ENCODE results near the gene RTKN2.

RTKN2 gene

GRCh38 chr10:62189131-62189530 is 79.5 kb downstream of the RTKN2 start:
- POLR2A ChIA-PET, result no interaction called here
- no CpG with 5 or more reads among the region's 1 CpG for WGBS (ENCODE audit: insufficient coverage)
- CTCF ChIA-PET, result no interaction called here

DNA sequence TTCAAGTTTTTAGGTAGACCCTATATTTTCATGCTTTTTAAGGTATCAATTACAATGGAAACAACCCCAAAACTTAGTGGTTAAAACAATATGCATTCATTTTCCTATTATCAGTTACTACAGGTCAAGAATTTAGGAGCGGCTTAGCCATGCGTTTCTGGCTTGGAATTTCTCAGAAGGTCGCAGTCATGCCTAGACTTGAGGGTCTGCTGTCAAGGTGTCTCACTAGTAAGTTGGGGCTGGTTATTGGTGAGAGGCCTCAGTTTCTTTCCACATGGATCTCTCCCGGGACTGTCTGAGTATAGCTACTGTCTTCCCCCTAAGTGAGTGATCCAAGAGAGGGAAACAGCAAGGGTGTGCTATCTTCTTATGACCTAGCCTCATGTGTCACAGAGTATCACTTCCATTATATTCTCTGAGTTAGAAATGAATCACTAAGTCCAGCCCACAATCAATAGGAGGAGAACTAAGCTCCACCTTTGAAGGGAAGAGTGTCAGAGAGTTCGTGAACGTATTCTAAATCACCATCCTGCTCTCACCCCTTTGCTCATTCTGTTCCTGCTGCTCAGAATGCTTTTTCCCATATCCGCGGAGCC is 80.5 kb downstream of the RTKN2 start:
- no peak overlapping the region for H3K27ac ChIP-seq (ENCODE audit: insufficient read depth in 1 of 2, low read depth in 1 of 2, low read length in 2 of 2, poor library complexity in 1 of 2, severe bottlenecking in 2 of 2)
- no peaks in the 10 kb centered on the region for H3K9me3 ChIP-seq (ENCODE audit: control extremely low read depth in 1 of 5, control insufficient read depth in 4 of 5, insufficient read depth in 2 of 5, low read depth in 1 of 5, low read length in 4 of 5)
- peaks cover 0 to 9% (median 4%) of the 10 kb centered on the region in 4 experiments for H3K4me1 ChIP-seq (ENCODE audit: control extremely low read depth in 1 of 4, control insufficient read depth in 4 of 4, insufficient read depth in 4 of 4, low read length in 3 of 4)
- H3K4me3 ChIP-seq (ENCODE audit: control insufficient read depth in 1 of 7, extremely low read depth in 1 of 7, insufficient read depth in 4 of 7, low read depth in 2 of 7, low read length in 6 of 7), result no peak overlapping the region
- ChIA-PET CTCF (no interaction called here), POLR2A (no interaction called here)
- no peaks in the 10 kb centered on the region for H3K27me3 ChIP-seq (replicated peaks in 2 of 5; ENCODE audit: control insufficient read depth in 4 of 5, insufficient read depth in 5 of 5, low read length in 4 of 5)
- no peak for DNase-seq
- WGBS (ENCODE audit: insufficient coverage), result 100% methylated on average over 2 of the region's 8 CpGs
- H3K36me3 ChIP-seq (ENCODE audit: control insufficient read depth in 4 of 4, insufficient read depth in 4 of 4, low read length in 3 of 4), result no peaks in the 10 kb centered on the region

More at GRCh38 chr10:62189131-62189530, 79.5 kb downstream of the RTKN2 start:
- H3K9me3 ChIP-seq (ENCODE audit: control extremely low read depth in 1 of 5, control insufficient read depth in 4 of 5, insufficient read depth in 2 of 5, low read depth in 1 of 5, low read length in 4 of 5), result no peaks in the 10 kb centered on the region
- DNase-seq, result no peak
- H3K27me3 ChIP-seq (replicated peaks in 2 of 5; ENCODE audit: control insufficient read depth in 4 of 5, insufficient read depth in 5 of 5, low read length in 4 of 5), result no peaks in the 10 kb centered on the region
- no peak overlapping the region for H3K27ac ChIP-seq (ENCODE audit: insufficient read depth in 1 of 2, low read depth in 1 of 2, low read length in 2 of 2, poor library complexity in 1 of 2, severe bottlenecking in 2 of 2)
- H3K4me1 ChIP-seq (ENCODE audit: control extremely low read depth in 1 of 4, control insufficient read depth in 4 of 4, insufficient read depth in 4 of 4, low read length in 3 of 4), result no peaks in the 10 kb centered on the region
- no peak overlapping the region for H3K4me3 ChIP-seq (ENCODE audit: control insufficient read depth in 1 of 7, extremely low read depth in 1 of 7, insufficient read depth in 4 of 7, low read depth in 2 of 7, low read length in 6 of 7)
- no peaks in the 10 kb centered on the region for H3K36me3 ChIP-seq (ENCODE audit: control insufficient read depth in 4 of 4, insufficient read depth in 4 of 4, low read length in 3 of 4)

DNA sequence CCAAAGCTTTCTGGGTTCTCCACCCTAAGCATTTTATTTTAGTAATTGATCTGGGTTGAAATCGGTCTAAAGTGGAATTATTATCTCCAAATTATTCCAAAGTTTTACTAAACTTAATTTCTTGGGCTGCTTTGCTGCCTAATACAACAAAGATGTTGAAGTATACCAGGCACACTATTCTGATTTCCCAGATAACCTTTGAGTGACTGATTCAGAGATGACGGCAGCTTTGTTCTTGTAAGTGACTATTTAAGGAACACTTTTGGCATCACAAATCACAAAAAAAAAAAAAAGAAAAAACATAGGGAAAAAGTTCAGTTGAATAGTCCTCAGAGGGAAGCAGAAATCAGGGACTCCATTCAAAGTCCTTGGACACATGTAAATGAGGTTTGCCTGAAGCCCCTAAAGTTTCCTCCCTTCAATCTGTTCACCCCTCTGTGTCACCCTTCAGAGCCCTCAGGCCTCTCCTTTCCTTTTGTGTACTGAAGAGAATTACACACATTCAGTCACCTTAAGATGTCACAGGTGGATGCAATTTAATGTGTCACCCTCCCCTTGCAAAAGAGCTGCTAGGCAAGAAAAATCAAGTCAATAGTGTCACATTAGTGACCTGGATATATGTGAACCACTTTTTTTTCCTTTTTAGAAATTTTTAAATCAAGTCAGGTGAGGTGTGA is 81.5 kb downstream of the RTKN2 start:
- Histone ChIP-seq H3K4me1 (ENCODE audit: control extremely low read depth in 1 of 4, control insufficient read depth in 4 of 4, insufficient read depth in 4 of 4, low read length in 3 of 4) (peaks cover 0 to 12% (median 4%) of the 10 kb centered on the region in 4 experiments), H3K36me3 (ENCODE audit: control insufficient read depth in 4 of 4, insufficient read depth in 4 of 4, low read length in 3 of 4) (no peaks in the 10 kb centered on the region), H3K4me3 (ENCODE audit: control insufficient read depth in 1 of 7, extremely low read depth in 1 of 7, insufficient read depth in 4 of 7, low read depth in 2 of 7, low read length in 6 of 7) (no peak overlapping the region), H3K9me3 (ENCODE audit: control extremely low read depth in 1 of 5, control insufficient read depth in 4 of 5, insufficient read depth in 2 of 5, low read depth in 1 of 5, low read length in 4 of 5) (no peaks in the 10 kb centered on the region), H3K27ac (ENCODE audit: insufficient read depth in 1 of 2, low read depth in 1 of 2, low read length in 2 of 2, poor library complexity in 1 of 2, severe bottlenecking in 2 of 2) (no peak overlapping the region), H3K27me3 (replicated peaks in 2 of 5; ENCODE audit: control insufficient read depth in 4 of 5, insufficient read depth in 5 of 5, low read length in 4 of 5) (no peaks in the 10 kb centered on the region)
- DNase-seq, result no peak
- no CpG with 5 or more reads among the region's 2 CpGs for WGBS (ENCODE audit: insufficient coverage)
- CTCF ChIA-PET, result no interaction called here
- POLR2A ChIA-PET, result no interaction called here

DNA sequence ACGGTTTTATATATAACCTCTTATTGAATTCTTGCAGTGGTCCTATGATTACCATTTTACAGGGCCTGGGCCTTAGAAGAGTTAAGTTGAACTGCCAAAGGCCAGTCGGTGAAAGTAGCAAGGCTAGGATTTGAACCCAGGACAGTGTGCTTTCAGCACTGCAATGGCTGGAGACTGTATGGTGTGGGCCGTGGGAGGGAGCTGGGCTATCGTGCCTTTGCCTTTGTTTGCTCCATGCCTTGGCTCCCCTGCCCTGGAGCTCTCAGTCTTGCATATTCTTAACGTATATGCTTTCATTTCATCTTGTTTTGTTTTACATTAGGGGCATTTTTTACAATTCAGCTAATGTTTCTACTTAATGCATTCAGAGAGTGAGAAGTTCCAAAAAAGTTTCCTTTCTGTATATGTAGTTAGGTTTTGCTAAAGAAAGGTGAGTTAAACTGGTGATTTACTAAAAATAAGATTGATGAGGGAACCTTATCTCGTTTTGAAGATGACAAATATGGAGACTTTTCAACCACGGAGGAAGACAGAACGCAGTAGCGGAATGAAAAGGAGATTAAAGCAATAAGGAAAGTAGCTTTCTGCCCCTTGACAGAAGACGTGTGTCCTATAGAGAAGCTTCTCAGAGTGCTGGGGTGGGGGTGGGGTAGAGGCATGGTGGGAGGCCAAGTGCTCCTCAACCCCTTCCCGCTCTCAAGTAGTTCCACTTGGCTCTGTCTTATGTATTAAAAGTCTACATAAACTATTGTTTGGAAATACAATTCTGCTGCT is 82.5 kb downstream of the RTKN2 start:
- ChIA-PET POLR2A (no interaction called here), CTCF (interaction anchor here (0.9 to 1.5 kb wide), 2 partner anchors 144 to 147 kb away, joined by 3 read pairs; no protein-coding TSS in a partner anchor)
- Histone ChIP-seq H3K36me3 (ENCODE audit: control insufficient read depth in 4 of 4, insufficient read depth in 4 of 4, low read length in 3 of 4) (no peaks in the 10 kb centered on the region), H3K27ac (ENCODE audit: insufficient read depth in 1 of 2, low read depth in 1 of 2, low read length in 2 of 2, poor library complexity in 1 of 2, severe bottlenecking in 2 of 2) (no peak overlapping the region), H3K4me3 (ENCODE audit: control insufficient read depth in 1 of 7, extremely low read depth in 1 of 7, insufficient read depth in 4 of 7, low read depth in 2 of 7, low read length in 6 of 7) (no peak overlapping the region), H3K27me3 (replicated peaks in 2 of 5; ENCODE audit: control insufficient read depth in 4 of 5, insufficient read depth in 5 of 5, low read length in 4 of 5) (no peaks in the 10 kb centered on the region), H3K4me1 (ENCODE audit: control extremely low read depth in 1 of 4, control insufficient read depth in 4 of 4, insufficient read depth in 4 of 4, low read length in 3 of 4) (peaks cover 0 to 12% (median 4%) of the 10 kb centered on the region in 4 experiments), H3K9me3 (ENCODE audit: control extremely low read depth in 1 of 5, control insufficient read depth in 4 of 5, insufficient read depth in 2 of 5, low read depth in 1 of 5, low read length in 4 of 5) (no peaks in the 10 kb centered on the region)
- peak in 1 of 3 donors; percentile 13 for DNase-seq
- 76% methylated on average over 9 of the region's 11 CpGs for WGBS (ENCODE audit: insufficient coverage)

- H3K27me3 ChIP-seq (replicated peaks in 2 of 5; ENCODE audit: control insufficient read depth in 4 of 5, insufficient read depth in 5 of 5, low read length in 4 of 5), result no peaks in the 10 kb centered on the region
- DNase-seq, result no peak
- H3K4me1 ChIP-seq (ENCODE audit: control extremely low read depth in 1 of 4, control insufficient read depth in 4 of 4, insufficient read depth in 4 of 4, low read length in 3 of 4), result peaks cover 0 to 12% (median 4%) of the 10 kb centered on the region in 4 experiments
- no peaks in the 10 kb centered on the region for H3K9me3 ChIP-seq (ENCODE audit: control extremely low read depth in 1 of 5, control insufficient read depth in 4 of 5, insufficient read depth in 2 of 5, low read depth in 1 of 5, low read length in 4 of 5)
- POLR2A ChIA-PET, result no interaction called here
- no CpG with 5 or more reads among the region's 5 CpGs for WGBS (ENCODE audit: insufficient coverage)
- H3K4me3 ChIP-seq (ENCODE audit: control insufficient read depth in 1 of 7, extremely low read depth in 1 of 7, insufficient read depth in 4 of 7, low read depth in 2 of 7, low read length in 6 of 7), result no peak overlapping the region
- CTCF ChIA-PET, result no interaction called here
- no peak overlapping the region for H3K27ac ChIP-seq (ENCODE audit: insufficient read depth in 1 of 2, low read depth in 1 of 2, low read length in 2 of 2, poor library complexity in 1 of 2, severe bottlenecking in 2 of 2)
- no peaks in the 10 kb centered on the region for H3K36me3 ChIP-seq (ENCODE audit: control insufficient read depth in 4 of 4, insufficient read depth in 4 of 4, low read length in 3 of 4)
Observed at GRCh38 chr10:62183857-62184795, 84.5 kb downstream of the RTKN2 start.

DNA sequence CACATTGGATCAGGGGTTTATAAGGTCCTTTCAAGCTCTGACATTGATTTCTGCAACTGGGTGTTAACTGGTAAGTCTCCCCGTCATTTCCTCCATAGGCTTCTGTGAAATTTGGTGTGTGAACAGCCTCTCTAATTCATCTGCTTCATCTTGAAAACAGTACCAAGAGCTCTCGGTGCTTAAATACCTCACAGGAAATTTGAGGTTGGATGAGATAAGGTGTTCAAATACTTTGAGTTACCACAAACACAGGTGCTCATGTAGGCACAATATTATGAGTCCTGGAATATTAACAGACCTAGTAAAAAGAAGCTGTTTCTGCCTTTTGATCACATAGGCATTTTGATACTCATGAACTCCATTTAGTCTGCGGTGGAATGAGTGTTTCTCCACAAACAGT is 85.2 kb downstream of the RTKN2 start:
- Histone ChIP-seq H3K9me3 (ENCODE audit: control extremely low read depth in 1 of 5, control insufficient read depth in 4 of 5, insufficient read depth in 2 of 5, low read depth in 1 of 5, low read length in 4 of 5) (no peaks in the 10 kb centered on the region), H3K27ac (ENCODE audit: insufficient read depth in 1 of 2, low read depth in 1 of 2, low read length in 2 of 2, poor library complexity in 1 of 2, severe bottlenecking in 2 of 2) (no peak overlapping the region), H3K4me3 (ENCODE audit: control insufficient read depth in 1 of 7, extremely low read depth in 1 of 7, insufficient read depth in 4 of 7, low read depth in 2 of 7, low read length in 6 of 7) (no peak overlapping the region), H3K4me1 (ENCODE audit: control extremely low read depth in 1 of 4, control insufficient read depth in 4 of 4, insufficient read depth in 4 of 4, low read length in 3 of 4) (peaks cover 0 to 12% (median 4%) of the 10 kb centered on the region in 4 experiments), H3K27me3 (replicated peaks in 2 of 5; ENCODE audit: control insufficient read depth in 4 of 5, insufficient read depth in 5 of 5, low read length in 4 of 5) (no peaks in the 10 kb centered on the region), H3K36me3 (ENCODE audit: control insufficient read depth in 4 of 4, insufficient read depth in 4 of 4, low read length in 3 of 4) (no peaks in the 10 kb centered on the region)
- peak in 2 of 3 donors; percentile 25 to 51 for DNase-seq
- ChIA-PET POLR2A (no interaction called here), CTCF (no interaction called here)
- WGBS (ENCODE audit: insufficient coverage), result 60% methylated on average over 1 of the region's 3 CpGs

Measured in common myeloid progenitor, CD34-positive (primary cell).